HL-60 (cell line): ENCODE data around the gene TENM4.

ENCODE experiments used
- GABPA ChIP-seq: IDR thresholded peaks from 2 replicates; pipeline ENCODE4 v1.6.1; 2012; ENCODE audit warnings: low read depth
- POLR2AphosphoS5 ChIP-seq: IDR thresholded peaks from 2 replicates; pipeline ENCODE4 v1.6.1; 2012; ENCODE audit warnings: low read depth
- SPI1 ChIP-seq: IDR thresholded peaks from 2 replicates; pipeline ENCODE4 v1.6.1; 2012; ENCODE audit warnings: low read depth, mild to moderate bottlenecking, borderline replicate concordance
- TF ChIP-seq, protein P1 (sequence below): IDR thresholded peaks from one replicate; pipeline ENCODE4 v1.5.1; 2011; ENCODE audit warnings: low read length, control low read depth, inconsistent platforms; ENCODE audit not compliant: insufficient read depth
- TF ChIP-seq, protein P2 (sequence below): IDR thresholded peaks from 2 replicates; pipeline ENCODE4 v1.6.1; 2012; ENCODE audit warnings: low read depth; ENCODE audit not compliant: insufficient replicate concordance

DNA sequence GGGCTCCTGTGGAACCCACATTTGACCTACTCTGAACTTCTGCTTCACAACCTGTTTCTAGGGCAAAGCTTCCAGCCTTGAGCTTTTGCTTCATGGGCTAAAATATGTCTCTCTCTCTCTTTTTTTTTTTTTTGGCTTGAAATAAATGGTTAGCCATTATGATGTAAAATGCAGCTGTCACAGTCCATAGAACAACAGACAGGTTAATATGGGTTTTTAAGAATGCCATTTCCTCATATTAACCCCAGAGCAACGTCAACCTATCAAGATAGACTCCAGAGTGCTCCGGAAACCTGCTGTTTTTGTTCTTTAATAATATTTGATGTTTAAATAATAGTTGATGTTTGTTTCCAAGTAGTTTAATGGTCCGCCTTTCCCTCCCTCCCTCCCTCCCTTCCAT, 285.6 kb downstream of the TENM4 start:
- TF ChIP-seq, protein P1, sequence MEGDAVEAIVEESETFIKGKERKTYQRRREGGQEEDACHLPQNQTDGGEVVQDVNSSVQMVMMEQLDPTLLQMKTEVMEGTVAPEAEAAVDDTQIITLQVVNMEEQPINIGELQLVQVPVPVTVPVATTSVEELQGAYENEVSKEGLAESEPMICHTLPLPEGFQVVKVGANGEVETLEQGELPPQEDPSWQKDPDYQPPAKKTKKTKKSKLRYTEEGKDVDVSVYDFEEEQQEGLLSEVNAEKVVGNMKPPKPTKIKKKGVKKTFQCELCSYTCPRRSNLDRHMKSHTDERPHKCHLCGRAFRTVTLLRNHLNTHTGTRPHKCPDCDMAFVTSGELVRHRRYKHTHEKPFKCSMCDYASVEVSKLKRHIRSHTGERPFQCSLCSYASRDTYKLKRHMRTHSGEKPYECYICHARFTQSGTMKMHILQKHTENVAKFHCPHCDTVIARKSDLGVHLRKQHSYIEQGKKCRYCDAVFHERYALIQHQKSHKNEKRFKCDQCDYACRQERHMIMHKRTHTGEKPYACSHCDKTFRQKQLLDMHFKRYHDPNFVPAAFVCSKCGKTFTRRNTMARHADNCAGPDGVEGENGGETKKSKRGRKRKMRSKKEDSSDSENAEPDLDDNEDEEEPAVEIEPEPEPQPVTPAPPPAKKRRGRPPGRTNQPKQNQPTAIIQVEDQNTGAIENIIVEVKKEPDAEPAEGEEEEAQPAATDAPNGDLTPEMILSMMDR: no peak
- TF ChIP-seq, protein P2, sequence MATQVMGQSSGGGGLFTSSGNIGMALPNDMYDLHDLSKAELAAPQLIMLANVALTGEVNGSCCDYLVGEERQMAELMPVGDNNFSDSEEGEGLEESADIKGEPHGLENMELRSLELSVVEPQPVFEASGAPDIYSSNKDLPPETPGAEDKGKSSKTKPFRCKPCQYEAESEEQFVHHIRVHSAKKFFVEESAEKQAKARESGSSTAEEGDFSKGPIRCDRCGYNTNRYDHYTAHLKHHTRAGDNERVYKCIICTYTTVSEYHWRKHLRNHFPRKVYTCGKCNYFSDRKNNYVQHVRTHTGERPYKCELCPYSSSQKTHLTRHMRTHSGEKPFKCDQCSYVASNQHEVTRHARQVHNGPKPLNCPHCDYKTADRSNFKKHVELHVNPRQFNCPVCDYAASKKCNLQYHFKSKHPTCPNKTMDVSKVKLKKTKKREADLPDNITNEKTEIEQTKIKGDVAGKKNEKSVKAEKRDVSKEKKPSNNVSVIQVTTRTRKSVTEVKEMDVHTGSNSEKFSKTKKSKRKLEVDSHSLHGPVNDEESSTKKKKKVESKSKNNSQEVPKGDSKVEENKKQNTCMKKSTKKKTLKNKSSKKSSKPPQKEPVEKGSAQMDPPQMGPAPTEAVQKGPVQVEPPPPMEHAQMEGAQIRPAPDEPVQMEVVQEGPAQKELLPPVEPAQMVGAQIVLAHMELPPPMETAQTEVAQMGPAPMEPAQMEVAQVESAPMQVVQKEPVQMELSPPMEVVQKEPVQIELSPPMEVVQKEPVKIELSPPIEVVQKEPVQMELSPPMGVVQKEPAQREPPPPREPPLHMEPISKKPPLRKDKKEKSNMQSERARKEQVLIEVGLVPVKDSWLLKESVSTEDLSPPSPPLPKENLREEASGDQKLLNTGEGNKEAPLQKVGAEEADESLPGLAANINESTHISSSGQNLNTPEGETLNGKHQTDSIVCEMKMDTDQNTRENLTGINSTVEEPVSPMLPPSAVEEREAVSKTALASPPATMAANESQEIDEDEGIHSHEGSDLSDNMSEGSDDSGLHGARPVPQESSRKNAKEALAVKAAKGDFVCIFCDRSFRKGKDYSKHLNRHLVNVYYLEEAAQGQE: no peak
- no peak for TF ChIP-seq GABPA
- no peak for TF ChIP-seq POLR2AphosphoS5
- TF ChIP-seq SPI1: no peak
